Gastroesophageal sphincter (tissue), 4 donors: Measurements from ENCODE around the gene C1QTNF1. TPM values are rescaled to one million over a fixed set of nuclear protein-coding genes. Genes with fewer than 3 reads are reported as not detected.
A peak's percentile ranks its signal among the peaks of the same experiment; 100 is the strongest.

Experiments used
- ATAC-seq: fragments of 150-250 bp; one replicate; pipeline ENCODE4 v1.9.1; 2016; ENCODE audit warnings: mild to moderate bottlenecking, moderate library complexity
- H3K27ac ChIP-seq, 4 donors: fragments of 200-600 bp; sonication (generic) in 3 of 4; 1 replicate in 3 of 4; 2 replicates in 1 of 4; pipeline ENCODE4 v1.5.1; 2016 to 2019
- H3K27me3 ChIP-seq: fragments of 200-600 bp; sonication (generic); one replicate; pipeline ENCODE4 v1.5.1; 2019
- H3K36me3 ChIP-seq, 2 donors: fragments of 200-600 bp; sonication (generic); one replicate each; pipeline ENCODE4 v1.5.1; 2019; ENCODE audit warnings: control low read depth in 1 of 2
- H3K4me1 ChIP-seq, 3 donors: fragments of 200-600 bp; sonication (generic); 1 replicate in 2 of 3; 2 replicates in 1 of 3; pipeline ENCODE4 v1.5.1; 2016 to 2019; ENCODE audit warnings: control low read depth in 2 of 3
- H3K4me3 ChIP-seq, 2 donors: fragments of 200-600 bp; sonication (generic); one replicate each; pipeline ENCODE4 v1.5.1; 2019; ENCODE audit warnings: mild to moderate bottlenecking in 1 of 2, moderate library complexity in 1 of 2
- H3K9me3 ChIP-seq, 3 donors: fragments of 200-600 bp; sonication (generic); one replicate each; pipeline ENCODE4 v1.5.1; 2017 to 2019; ENCODE audit warnings: control low read depth in 2 of 3
- EP300 ChIP-seq: sonication (generic); formaldehyde crosslinking; IDR thresholded peaks from one replicate; pipeline ENCODE4 v1.6.1; 2017; ENCODE audit warnings: antibody characterized with exemption, mild to moderate bottlenecking
- POLR2A ChIP-seq, 2 donors: fragments of 450-650 bp; IDR thresholded peaks; one replicate each; pipeline ENCODE4 v1.6.1; 2017; ENCODE audit warnings: antibody characterized with exemption in 2 of 2, mild to moderate bottlenecking in 2 of 2, moderate library complexity in 1 of 2
- POLR2AphosphoS5 ChIP-seq: sonication (generic); formaldehyde crosslinking; IDR thresholded peaks from one replicate; pipeline ENCODE4 v1.6.1; 2017; ENCODE audit warnings: antibody characterized with exemption
- WGBS, 2 donors: methylation state at CpG; one replicate each; pipeline ENCODE4 v1.1.5; 2018; ENCODE audit warnings: low coverage in 1 of 2; 5-methylcytosine and 5-hydroxymethylcytosine counted together
- total RNA-seq, 4 donors: library from RNA; depleted of rRNA; stranded (reverse); fragments of >200 nt; gene quantifications; one replicate each; pipeline ENCODE4 v1.1.0, GENCODE V29; 2016
- TF ChIP-seq, protein P1 (sequence below), 4 experiments: fragments of 200-600 bp in 2 of 4; fragments of 450-650 bp in 2 of 4; sonication (generic) in 1 of 4; IDR thresholded peaks; one replicate each; pipeline ENCODE4 v1.5.1; 2017 to 2019; ENCODE audit warnings: antibody characterized with exemption in 4 of 4, mild to moderate bottlenecking in 2 of 4, moderate library complexity in 2 of 4

Gene C1QTNF1
- total RNA-seq, 4 donors from 2014 or later, result 50.8 to 76.5 (median 72.3) TPM

- WGBS, 2 donors, result 100% methylated on average over 7 of the region's 33 CpGs; no CpG with 5 or more reads in 1 of the 2 donors
- no peaks in the 10 kb centered on the region for H3K27me3 ChIP-seq
- no peak overlapping the region for H3K4me3 ChIP-seq
- peaks cover 0 to 62% of the 10 kb centered on the region in 2 donors for H3K36me3 ChIP-seq
- no peak for ATAC-seq
- H3K9me3 ChIP-seq, result no peaks in the 10 kb centered on the region
- H3K4me1 ChIP-seq, result peaks cover 0 to 31% (median 0%) of the 10 kb centered on the region in 3 donors
- H3K27ac ChIP-seq, result no peak overlapping the region
- TF ChIP-seq, protein P1, sequence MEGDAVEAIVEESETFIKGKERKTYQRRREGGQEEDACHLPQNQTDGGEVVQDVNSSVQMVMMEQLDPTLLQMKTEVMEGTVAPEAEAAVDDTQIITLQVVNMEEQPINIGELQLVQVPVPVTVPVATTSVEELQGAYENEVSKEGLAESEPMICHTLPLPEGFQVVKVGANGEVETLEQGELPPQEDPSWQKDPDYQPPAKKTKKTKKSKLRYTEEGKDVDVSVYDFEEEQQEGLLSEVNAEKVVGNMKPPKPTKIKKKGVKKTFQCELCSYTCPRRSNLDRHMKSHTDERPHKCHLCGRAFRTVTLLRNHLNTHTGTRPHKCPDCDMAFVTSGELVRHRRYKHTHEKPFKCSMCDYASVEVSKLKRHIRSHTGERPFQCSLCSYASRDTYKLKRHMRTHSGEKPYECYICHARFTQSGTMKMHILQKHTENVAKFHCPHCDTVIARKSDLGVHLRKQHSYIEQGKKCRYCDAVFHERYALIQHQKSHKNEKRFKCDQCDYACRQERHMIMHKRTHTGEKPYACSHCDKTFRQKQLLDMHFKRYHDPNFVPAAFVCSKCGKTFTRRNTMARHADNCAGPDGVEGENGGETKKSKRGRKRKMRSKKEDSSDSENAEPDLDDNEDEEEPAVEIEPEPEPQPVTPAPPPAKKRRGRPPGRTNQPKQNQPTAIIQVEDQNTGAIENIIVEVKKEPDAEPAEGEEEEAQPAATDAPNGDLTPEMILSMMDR (IDR thresholded peaks at IDR 0.05), result no peak
- TF ChIP-seq POLR2A (IDR thresholded peaks at IDR 0.05), result no peak
- no peak for TF ChIP-seq EP300
- TF ChIP-seq POLR2AphosphoS5, result no peak
These were observed 32.8 kb upstream of the C1QTNF1 start for GRCh38 chr17:78991017-78991738.

DNA sequence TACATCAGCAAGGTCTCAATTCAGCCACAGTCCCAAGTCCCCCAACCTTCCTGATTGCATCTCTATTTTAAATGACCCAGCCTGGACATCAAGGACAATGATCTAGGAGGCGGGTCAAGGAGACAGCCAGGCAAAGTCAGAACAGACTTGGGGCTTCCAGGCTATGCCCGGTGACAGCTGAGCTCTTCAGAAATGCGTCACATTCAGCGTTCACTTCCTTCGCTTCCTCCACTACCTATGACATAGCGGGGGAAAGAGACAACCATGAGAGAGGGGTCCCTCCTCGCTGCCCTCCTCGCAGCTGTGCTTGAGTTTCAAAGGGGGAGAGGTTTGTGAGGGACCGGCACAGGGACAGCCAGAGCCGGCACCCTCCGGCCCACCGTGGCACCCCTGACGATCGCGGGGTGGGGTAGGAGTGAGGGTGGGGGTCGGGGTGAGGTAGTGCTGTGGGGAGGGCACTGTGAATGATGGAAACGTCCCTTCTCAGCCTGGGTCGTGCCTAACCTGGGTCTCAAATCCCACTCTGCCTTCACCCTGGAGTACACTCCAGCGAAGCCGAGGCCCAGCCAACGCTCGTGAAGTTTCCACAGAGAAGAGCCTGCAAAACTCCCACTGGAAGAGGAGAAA lies 31.9 kb upstream of the C1QTNF1 start:
- H3K4me1 ChIP-seq, result peaks cover 0 to 31% (median 0%) of the 10 kb centered on the region in 3 donors
- H3K36me3 ChIP-seq, result peaks cover 0 to 71% of the 10 kb centered on the region in 2 donors
- TF ChIP-seq POLR2AphosphoS5 (no peak), POLR2A (IDR thresholded peaks at IDR 0.05) (no peak), EP300 (no peak)
- TF ChIP-seq, protein P1 (IDR thresholded peaks at IDR 0.05), result no peak
- H3K9me3 ChIP-seq, result no peaks in the 10 kb centered on the region
- H3K4me3 ChIP-seq, result no peak overlapping the region
- no peak for ATAC-seq
- H3K27me3 ChIP-seq, result no peaks in the 10 kb centered on the region
- 76 to 100% methylated on average over 4 to 5 of the region's 22 CpGs for WGBS, 2 donors
- no peak overlapping the region for H3K27ac ChIP-seq

GRCh38 chr17:78992542-78993212 lies 31.3 kb upstream of the C1QTNF1 start:
- peaks cover 0 to 27% (median 0%) of the 10 kb centered on the region in 3 donors for H3K4me1 ChIP-seq
- H3K27ac ChIP-seq, result no peak overlapping the region
- WGBS, 2 donors, result 78 to 84% methylated on average over 3 to 10 of the region's 12 CpGs
- TF ChIP-seq EP300 (no peak), POLR2A (IDR thresholded peaks at IDR 0.05) (no peak), POLR2AphosphoS5 (no peak)
- TF ChIP-seq, protein P1 (IDR thresholded peaks at IDR 0.05), result no peak
- H3K27me3 ChIP-seq, result no peaks in the 10 kb centered on the region
- ATAC-seq, result no peak
- H3K36me3 ChIP-seq, result peaks cover 0 to 77% of the 10 kb centered on the region in 2 donors
- no peak overlapping the region for H3K4me3 ChIP-seq
- no peaks in the 10 kb centered on the region for H3K9me3 ChIP-seq

DNA sequence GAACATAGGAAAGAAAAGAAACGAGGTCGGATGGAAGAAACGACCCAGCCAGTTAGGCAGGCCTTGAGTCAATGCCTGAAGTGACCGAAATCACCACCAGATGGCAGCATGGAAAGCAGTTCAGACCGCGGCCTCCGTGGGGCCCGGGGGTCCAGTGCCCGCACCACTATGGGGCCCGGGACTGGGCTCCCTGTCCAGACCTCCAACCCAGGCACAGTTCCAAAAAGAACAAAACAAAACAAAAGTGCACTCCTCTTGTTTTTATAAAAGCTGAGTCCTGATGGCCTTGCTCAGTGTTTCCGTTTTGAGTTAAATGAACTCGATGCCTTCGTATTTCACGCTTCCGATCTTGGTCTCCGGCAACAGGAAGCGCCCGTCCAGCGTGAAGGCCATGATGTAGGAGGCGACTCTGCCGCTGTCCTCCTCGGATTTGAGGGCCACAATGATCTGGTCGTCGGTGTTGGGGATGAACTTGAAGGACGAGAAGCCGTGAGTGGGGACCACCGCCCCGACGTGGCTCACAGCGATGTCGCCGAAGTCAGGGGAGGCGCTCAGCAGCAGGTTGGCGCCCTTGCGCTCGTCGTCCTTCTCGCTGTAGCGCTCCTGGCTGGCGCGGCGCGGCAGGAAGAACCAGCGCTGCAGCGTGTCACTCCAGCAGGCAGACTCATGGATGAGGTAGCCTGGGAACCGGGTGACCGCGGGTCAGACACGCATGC lies 30.6 kb upstream of the C1QTNF1 start:
- no peak for ATAC-seq
- no peak overlapping the region for H3K4me3 ChIP-seq
- H3K9me3 ChIP-seq, result no peaks in the 10 kb centered on the region
- peaks cover 0 to 25% (median 0%) of the 10 kb centered on the region in 3 donors for H3K4me1 ChIP-seq
- no peaks in the 10 kb centered on the region for H3K27me3 ChIP-seq
- no peak overlapping the region for H3K27ac ChIP-seq
- WGBS, 2 donors, result 13% methylated on average over 9 of the region's 49 CpGs; no CpG with 5 or more reads in 1 of the 2 donors
- peaks cover 0 to 85% of the 10 kb centered on the region in 2 donors for H3K36me3 ChIP-seq
- TF ChIP-seq POLR2A (IDR thresholded peaks at IDR 0.05) (no peak), POLR2AphosphoS5 (no peak), EP300 (no peak)
- TF ChIP-seq, protein P1 (IDR thresholded peaks at IDR 0.05), result peak in 3 of 4 experiments; percentile 57 to 82 (median 64)
